K562 (cell line): ENCODE data around the gene TRIM68. TPM values are rescaled to one million over a fixed set of nuclear protein-coding genes. Genes with fewer than 3 reads are reported as not detected.

Source experiments
- DEAF1 ChIP-seq: fragments of 450-650 bp; formaldehyde crosslinking; IDR thresholded peaks from 2 replicates; pipeline ENCODE4 v1.4.0; 2020; ENCODE audit warnings: mild to moderate bottlenecking, moderate library complexity
- HMGN3 ChIP-seq: IDR thresholded peaks from 2 replicates; pipeline ENCODE4 v1.6.1; 2011; ENCODE audit warnings: borderline replicate concordance, low read depth, mild to moderate bottlenecking, mixed read lengths, low read length; ENCODE audit not compliant: insufficient read length; ENCODE audit errors: extremely low read depth
- KDM5B ChIP-seq: fragments of 200-600 bp; sonication (generic); IDR thresholded peaks from 2 replicates; pipeline ENCODE4 v1.6.1; 2012; ENCODE audit warnings: low read depth, mild to moderate bottlenecking, moderate library complexity, low read length, control low read depth, inconsistent platforms; ENCODE audit not compliant: insufficient replicate concordance
- SMARCA4 ChIP-seq: fragments of 450-650 bp; IDR thresholded peaks from 2 replicates; pipeline ENCODE4 v1.6.1; 2016
- TFAM ChIP-seq: fragments of 250-450 bp; sonication (Bioruptor Pico); conservative IDR thresholded peaks from 2 replicates; pipeline ENCODE4 v1.5.0; 2021; ENCODE audit warnings: mild to moderate bottlenecking, moderate library complexity
- ZNF263 ChIP-seq: sonication (generic); formaldehyde crosslinking; IDR thresholded peaks from 2 replicates; pipeline ENCODE4 v1.8.0; 2022; ENCODE audit warnings: mild to moderate bottlenecking, missing genetic modification reagents, borderline replicate concordance
- polyA plus RNA-seq, 8 experiments: library from polyadenylated mRNA; depleted of rRNA in 4 of 8; stranded (reverse) in 5 of 8; unstranded in 3 of 8; fragments of >200 nt; fragmentation: Nextera tagmentation in 2 of 8; fragmentation: Illumina TruSeq in 1 of 8; extraction: Ambion mirVana in 2 of 8; extraction: Trizol in 1 of 8; gene quantifications; 2 replicates each; pipeline versions ENCODE4 v1.2.1 to v1.2.3, GENCODE V29; 2011 to 2014; ENCODE audit warnings: inconsistent platforms in 1 of 8, missing spikeins in 1 of 8
- total RNA-seq, 7 experiments: library from RNA; depleted of rRNA in 6 of 7; stranded (reverse); fragments of >200 nt in 6 of 7; fragmentation: Illumina TruSeq in 2 of 7; extraction: Trizol in 2 of 7; gene quantifications; 2 replicates each; pipeline versions ENCODE4 v1.2.1 to v1.2.3, GENCODE V29; 2011 to 2021; ENCODE audit warnings: low replicate concordance in 1 of 7
- TF ChIP-seq, protein P1 (sequence below): fragments of 200-600 bp; sonication (generic); IDR thresholded peaks from one replicate; pipeline ENCODE4 v1.6.1; 2012; ENCODE audit warnings: mild to moderate bottlenecking, low read depth, low read length, inconsistent platforms
- TF ChIP-seq, protein P2 (sequence below): sonication (generic); formaldehyde crosslinking; IDR thresholded peaks from 2 replicates; pipeline ENCODE4 v1.8.0; 2023; ENCODE audit warnings: mild to moderate bottlenecking, missing genetic modification reagents

TRIM68 gene
- total and polyA plus RNA-seq, 9 of the 15 experiments (the other 6 are each of a cell fraction or from before 2014, with no cell fraction given): 5.2 to 10.9 (median 7.9) TPM

DNA sequence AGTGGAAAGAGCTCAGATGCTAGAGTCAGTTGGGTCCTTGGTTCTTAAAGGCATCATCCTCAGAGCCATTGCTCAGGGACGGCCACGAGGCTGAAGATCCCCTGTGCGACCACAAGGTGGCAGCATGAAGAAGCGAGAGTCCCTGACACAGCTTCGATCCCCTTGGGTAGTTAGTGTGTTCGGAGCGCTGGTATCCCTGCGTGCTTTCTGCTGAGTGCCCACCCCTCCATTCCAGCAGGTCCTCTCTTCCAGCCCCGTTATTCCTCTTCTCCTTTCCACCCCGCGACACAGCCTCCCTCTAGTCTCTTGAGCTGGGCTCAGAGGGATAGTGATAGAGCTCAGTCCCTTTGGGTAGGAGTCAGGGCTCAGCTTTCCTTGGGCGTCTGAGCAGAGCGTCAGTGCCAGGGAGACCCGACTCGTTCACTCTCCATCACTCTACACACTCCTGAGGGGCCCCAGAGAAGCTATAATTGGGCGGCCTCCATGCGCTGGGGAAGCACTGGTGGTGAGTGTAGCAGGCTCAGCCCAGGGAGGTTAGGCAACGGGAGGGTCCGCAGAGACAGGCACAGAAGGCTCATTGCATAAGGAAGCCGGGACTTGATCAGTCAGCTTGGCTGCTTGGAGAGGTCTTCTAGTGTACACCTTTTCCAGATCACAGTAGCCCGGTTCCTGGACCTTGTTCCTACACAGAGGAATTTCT is 29.1 kb upstream of the TRIM68 start, which contains the start of gene OR51D1 (continued):
- no peak for TF ChIP-seq KDM5B
- no peak for TF ChIP-seq ZNF263 (CRISPR knock-in tag)
- TF ChIP-seq HMGN3: no peak
- TF ChIP-seq TFAM (CRISPR knock-in tag): no peak
- TF ChIP-seq, protein P1, sequence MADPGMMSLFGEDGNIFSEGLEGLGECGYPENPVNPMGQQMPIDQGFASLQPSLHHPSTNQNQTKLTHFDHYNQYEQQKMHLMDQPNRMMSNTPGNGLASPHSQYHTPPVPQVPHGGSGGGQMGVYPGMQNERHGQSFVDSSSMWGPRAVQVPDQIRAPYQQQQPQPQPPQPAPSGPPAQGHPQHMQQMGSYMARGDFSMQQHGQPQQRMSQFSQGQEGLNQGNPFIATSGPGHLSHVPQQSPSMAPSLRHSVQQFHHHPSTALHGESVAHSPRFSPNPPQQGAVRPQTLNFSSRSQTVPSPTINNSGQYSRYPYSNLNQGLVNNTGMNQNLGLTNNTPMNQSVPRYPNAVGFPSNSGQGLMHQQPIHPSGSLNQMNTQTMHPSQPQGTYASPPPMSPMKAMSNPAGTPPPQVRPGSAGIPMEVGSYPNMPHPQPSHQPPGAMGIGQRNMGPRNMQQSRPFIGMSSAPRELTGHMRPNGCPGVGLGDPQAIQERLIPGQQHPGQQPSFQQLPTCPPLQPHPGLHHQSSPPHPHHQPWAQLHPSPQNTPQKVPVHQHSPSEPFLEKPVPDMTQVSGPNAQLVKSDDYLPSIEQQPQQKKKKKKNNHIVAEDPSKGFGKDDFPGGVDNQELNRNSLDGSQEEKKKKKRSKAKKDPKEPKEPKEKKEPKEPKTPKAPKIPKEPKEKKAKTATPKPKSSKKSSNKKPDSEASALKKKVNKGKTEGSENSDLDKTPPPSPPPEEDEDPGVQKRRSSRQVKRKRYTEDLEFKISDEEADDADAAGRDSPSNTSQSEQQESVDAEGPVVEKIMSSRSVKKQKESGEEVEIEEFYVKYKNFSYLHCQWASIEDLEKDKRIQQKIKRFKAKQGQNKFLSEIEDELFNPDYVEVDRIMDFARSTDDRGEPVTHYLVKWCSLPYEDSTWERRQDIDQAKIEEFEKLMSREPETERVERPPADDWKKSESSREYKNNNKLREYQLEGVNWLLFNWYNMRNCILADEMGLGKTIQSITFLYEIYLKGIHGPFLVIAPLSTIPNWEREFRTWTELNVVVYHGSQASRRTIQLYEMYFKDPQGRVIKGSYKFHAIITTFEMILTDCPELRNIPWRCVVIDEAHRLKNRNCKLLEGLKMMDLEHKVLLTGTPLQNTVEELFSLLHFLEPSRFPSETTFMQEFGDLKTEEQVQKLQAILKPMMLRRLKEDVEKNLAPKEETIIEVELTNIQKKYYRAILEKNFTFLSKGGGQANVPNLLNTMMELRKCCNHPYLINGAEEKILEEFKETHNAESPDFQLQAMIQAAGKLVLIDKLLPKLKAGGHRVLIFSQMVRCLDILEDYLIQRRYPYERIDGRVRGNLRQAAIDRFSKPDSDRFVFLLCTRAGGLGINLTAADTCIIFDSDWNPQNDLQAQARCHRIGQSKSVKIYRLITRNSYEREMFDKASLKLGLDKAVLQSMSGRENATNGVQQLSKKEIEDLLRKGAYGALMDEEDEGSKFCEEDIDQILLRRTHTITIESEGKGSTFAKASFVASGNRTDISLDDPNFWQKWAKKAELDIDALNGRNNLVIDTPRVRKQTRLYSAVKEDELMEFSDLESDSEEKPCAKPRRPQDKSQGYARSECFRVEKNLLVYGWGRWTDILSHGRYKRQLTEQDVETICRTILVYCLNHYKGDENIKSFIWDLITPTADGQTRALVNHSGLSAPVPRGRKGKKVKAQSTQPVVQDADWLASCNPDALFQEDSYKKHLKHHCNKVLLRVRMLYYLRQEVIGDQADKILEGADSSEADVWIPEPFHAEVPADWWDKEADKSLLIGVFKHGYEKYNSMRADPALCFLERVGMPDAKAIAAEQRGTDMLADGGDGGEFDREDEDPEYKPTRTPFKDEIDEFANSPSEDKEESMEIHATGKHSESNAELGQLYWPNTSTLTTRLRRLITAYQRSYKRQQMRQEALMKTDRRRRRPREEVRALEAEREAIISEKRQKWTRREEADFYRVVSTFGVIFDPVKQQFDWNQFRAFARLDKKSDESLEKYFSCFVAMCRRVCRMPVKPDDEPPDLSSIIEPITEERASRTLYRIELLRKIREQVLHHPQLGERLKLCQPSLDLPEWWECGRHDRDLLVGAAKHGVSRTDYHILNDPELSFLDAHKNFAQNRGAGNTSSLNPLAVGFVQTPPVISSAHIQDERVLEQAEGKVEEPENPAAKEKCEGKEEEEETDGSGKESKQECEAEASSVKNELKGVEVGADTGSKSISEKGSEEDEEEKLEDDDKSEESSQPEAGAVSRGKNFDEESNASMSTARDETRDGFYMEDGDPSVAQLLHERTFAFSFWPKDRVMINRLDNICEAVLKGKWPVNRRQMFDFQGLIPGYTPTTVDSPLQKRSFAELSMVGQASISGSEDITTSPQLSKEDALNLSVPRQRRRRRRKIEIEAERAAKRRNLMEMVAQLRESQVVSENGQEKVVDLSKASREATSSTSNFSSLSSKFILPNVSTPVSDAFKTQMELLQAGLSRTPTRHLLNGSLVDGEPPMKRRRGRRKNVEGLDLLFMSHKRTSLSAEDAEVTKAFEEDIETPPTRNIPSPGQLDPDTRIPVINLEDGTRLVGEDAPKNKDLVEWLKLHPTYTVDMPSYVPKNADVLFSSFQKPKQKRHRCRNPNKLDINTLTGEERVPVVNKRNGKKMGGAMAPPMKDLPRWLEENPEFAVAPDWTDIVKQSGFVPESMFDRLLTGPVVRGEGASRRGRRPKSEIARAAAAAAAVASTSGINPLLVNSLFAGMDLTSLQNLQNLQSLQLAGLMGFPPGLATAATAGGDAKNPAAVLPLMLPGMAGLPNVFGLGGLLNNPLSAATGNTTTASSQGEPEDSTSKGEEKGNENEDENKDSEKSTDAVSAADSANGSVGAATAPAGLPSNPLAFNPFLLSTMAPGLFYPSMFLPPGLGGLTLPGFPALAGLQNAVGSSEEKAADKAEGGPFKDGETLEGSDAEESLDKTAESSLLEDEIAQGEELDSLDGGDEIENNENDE: no peak
- peak; percentile 75; the same call in 1 of the 2 replicates for TF ChIP-seq DEAF1
- TF ChIP-seq SMARCA4: no peak
- TF ChIP-seq, protein P2, sequence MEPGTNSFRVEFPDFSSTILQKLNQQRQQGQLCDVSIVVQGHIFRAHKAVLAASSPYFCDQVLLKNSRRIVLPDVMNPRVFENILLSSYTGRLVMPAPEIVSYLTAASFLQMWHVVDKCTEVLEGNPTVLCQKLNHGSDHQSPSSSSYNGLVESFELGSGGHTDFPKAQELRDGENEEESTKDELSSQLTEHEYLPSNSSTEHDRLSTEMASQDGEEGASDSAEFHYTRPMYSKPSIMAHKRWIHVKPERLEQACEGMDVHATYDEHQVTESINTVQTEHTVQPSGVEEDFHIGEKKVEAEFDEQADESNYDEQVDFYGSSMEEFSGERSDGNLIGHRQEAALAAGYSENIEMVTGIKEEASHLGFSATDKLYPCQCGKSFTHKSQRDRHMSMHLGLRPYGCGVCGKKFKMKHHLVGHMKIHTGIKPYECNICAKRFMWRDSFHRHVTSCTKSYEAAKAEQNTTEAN (CRISPR knock-in tag): no peak
